Stimulated activated naive CD4-positive, alpha-beta T cell treated with Interleukin-2 at 50 U/mL for 16 hours (primary cell): Measurements from ENCODE around the gene DSE.

Experiments
- DNase-seq: peaks from one replicate; lab custom pipeline; 2025; lab: John Stamatoyannopoulos, UW

Gene DSE

GRCh38 chr6:116388924-116389323 is 18.2 kb downstream of the DSE start:
- DNase-seq = no peak

GRCh38 chr6:116389357-116389756 is 18.6 kb downstream of the DSE start:
- no peak for DNase-seq

GRCh38 chr6:116390581-116390980 is 19.8 kb downstream of the DSE start:
- DNase-seq = no peak

- no peak for DNase-seq
Measured at GRCh38 chr6:116392132-116393013, 21.6 kb downstream of the DSE start.

- DNase-seq = no peak
Measured at GRCh38 chr6:116393430-116393829, 22.7 kb downstream of the DSE start.

- no peak for DNase-seq
Measured at GRCh38 chr6:116395647-116396046, 24.9 kb downstream of the DSE start.

GRCh38 chr6:116396441-116396840 is 25.7 kb downstream of the DSE start:
- no peak for DNase-seq

- DNase-seq = no peak
Measured at GRCh38 chr6:116397914-116398313, 27.2 kb downstream of the DSE start.

GRCh38 chr6:116398316-116399010 is 27.7 kb downstream of the DSE start:
- no peak for DNase-seq

GRCh38 chr6:116399287-116399686 is 28.5 kb downstream of the DSE start:
- no peak for DNase-seq

GRCh38 chr6:116400328-116400727 is 29.6 kb downstream of the DSE start:
- no peak for DNase-seq

- DNase-seq = no peak
Measured at GRCh38 chr6:116402108-116402937, 31.6 kb downstream of the DSE start.

GRCh38 chr6:116403205-116403604 is 32.5 kb downstream of the DSE start:
- DNase-seq = no peak

GRCh38 chr6:116404696-116405095 is 33.9 kb downstream of the DSE start:
- DNase-seq = no peak

GRCh38 chr6:116405138-116405537 is 34.4 kb downstream of the DSE start:
- DNase-seq = no peak

GRCh38 chr6:116405652-116406356 is 35.1 kb downstream of the DSE start:
- no peak for DNase-seq

- no peak for DNase-seq
Measured at GRCh38 chr6:116406678-116407345, 36.1 kb downstream of the DSE start.

- DNase-seq = no peak
Measured at GRCh38 chr6:116408491-116408890, 37.7 kb downstream of the DSE start.

- DNase-seq = no peak
Measured at GRCh38 chr6:116409756-116410155, 39.0 kb downstream of the DSE start.

- DNase-seq = no peak
Measured at GRCh38 chr6:116411284-116411623, 40.5 kb downstream of the DSE start.

GRCh38 chr6:116412270-116412669 is 41.5 kb downstream of the DSE start:
- DNase-seq = no peak
